ENCODE results near the gene SYT8. TPM values are rescaled to one million over a fixed set of nuclear protein-coding genes. Genes with fewer than 3 reads are reported as not detected.

SYT8 gene
- total and polyA plus RNA-seq, 2 experiments from 2014 or later, result not detected

DNA sequence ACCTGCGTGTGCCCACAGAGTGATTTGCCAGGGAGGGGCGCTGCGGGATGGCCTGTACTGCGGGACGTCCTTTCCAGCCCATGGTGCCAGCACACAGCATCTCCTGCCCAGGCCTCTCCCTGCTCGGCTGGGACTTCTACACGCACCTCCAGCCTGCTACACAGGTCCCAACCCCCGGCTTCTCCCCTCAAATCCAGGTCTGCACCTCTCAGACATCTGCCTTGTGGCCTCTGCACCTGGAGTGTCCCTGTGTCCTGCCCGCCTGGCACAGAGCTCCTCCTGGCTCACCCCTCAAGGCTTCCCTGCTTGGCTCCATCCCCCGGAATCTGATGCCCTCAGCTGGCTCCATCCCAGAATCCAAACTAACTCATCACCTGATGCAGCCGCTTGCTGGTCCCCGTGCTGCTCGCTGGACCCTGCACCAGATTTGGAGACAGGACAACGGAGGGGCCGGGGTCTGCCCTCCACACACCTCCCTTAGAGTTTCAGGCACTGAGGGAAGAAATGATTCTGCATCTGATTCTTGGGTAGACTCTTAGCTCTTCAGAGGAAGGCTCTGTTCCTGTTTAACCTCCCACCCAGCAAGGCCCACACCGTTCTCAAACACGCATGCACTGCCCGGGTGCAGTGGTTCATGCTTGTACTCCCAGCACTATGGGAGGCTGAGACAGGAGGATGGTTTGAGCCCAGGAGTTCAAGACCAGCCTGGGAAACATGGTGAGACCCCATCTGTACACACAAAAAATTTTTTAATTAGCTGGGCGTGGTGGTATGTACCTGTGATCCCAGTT is 14.0 kb downstream of the SYT8 start:
- Mint-ChIP-seq H3K36me3 (ENCODE audit: low read depth) (no peaks in the 10 kb centered on the region), H3K27me3 (ENCODE audit: insufficient read depth, low read depth, poor library complexity) (peaks cover 12% of the 10 kb centered on the region), H3K9me3 (no peaks in the 10 kb centered on the region; the same call in 2 of the 3 replicates), H3K4me1 (no peaks in the 10 kb centered on the region), H3K4me3 (no peak overlapping the region), H3K27ac (no peak overlapping the region)
- H4K20me1 ChIP-seq (replicated peaks; ENCODE audit: insufficient read depth), result no peaks in the 10 kb centered on the region
- H2AFZ ChIP-seq, result no peak overlapping the region
- no peaks in the 10 kb centered on the region for H3K36me3 ChIP-seq (ENCODE audit: insufficient read depth)
- no peaks in the 10 kb centered on the region for H3K79me2 ChIP-seq (replicated peaks; ENCODE audit: insufficient read depth)
- no peak overlapping the region for H3K27ac ChIP-seq (ENCODE audit: low read depth)
- no peak for DNase-seq (ENCODE audit: low spot score)
- no peaks in the 10 kb centered on the region for H3K27me3 ChIP-seq (ENCODE audit: insufficient read depth)
- H3K9me2 ChIP-seq (ENCODE audit: insufficient read depth), result no peaks in the 10 kb centered on the region
- no peak for ATAC-seq
- no peaks in the 10 kb centered on the region for H3K4me1 ChIP-seq (ENCODE audit: insufficient read depth)
- H3F3A ChIP-seq (replicated peaks; ENCODE audit: low read depth), result no peaks in the 10 kb centered on the region
- TF ChIP-seq, protein P1, sequence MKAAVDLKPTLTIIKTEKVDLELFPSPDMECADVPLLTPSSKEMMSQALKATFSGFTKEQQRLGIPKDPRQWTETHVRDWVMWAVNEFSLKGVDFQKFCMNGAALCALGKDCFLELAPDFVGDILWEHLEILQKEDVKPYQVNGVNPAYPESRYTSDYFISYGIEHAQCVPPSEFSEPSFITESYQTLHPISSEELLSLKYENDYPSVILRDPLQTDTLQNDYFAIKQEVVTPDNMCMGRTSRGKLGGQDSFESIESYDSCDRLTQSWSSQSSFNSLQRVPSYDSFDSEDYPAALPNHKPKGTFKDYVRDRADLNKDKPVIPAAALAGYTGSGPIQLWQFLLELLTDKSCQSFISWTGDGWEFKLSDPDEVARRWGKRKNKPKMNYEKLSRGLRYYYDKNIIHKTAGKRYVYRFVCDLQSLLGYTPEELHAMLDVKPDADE (IDR thresholded peaks at IDR 0.05), result no peak
- TF ChIP-seq JUNB (IDR thresholded peaks at IDR 0.05; ENCODE audit: unreplicated experiment) (no peak), STAT1 (IDR thresholded peaks at IDR 0.05; ENCODE audit: unreplicated experiment) (no peak), ZNF331 (CRISPR knock-in tag; IDR thresholded peaks at IDR 0.05; ENCODE audit: low read depth) (no peak), ZNF114 (CRISPR knock-in tag; IDR thresholded peaks at IDR 0.05) (no peak), POLR2AphosphoS5 (IDR thresholded peaks at IDR 0.05; ENCODE audit: low read depth) (no peak), CREB1 (CRISPR knock-in tag; IDR thresholded peaks at IDR 0.05; ENCODE audit: low read depth) (no peak), ZNF462 (CRISPR knock-in tag; IDR thresholded peaks at IDR 0.05) (no peak), EZH2 (IDR thresholded peaks at IDR 0.05; ENCODE audit: low read depth, unreplicated experiment) (no peak), EZH2phosphoT487 (IDR thresholded peaks at IDR 0.05; ENCODE audit: unreplicated experiment) (no peak)
- TF ChIP-seq, protein P2, sequence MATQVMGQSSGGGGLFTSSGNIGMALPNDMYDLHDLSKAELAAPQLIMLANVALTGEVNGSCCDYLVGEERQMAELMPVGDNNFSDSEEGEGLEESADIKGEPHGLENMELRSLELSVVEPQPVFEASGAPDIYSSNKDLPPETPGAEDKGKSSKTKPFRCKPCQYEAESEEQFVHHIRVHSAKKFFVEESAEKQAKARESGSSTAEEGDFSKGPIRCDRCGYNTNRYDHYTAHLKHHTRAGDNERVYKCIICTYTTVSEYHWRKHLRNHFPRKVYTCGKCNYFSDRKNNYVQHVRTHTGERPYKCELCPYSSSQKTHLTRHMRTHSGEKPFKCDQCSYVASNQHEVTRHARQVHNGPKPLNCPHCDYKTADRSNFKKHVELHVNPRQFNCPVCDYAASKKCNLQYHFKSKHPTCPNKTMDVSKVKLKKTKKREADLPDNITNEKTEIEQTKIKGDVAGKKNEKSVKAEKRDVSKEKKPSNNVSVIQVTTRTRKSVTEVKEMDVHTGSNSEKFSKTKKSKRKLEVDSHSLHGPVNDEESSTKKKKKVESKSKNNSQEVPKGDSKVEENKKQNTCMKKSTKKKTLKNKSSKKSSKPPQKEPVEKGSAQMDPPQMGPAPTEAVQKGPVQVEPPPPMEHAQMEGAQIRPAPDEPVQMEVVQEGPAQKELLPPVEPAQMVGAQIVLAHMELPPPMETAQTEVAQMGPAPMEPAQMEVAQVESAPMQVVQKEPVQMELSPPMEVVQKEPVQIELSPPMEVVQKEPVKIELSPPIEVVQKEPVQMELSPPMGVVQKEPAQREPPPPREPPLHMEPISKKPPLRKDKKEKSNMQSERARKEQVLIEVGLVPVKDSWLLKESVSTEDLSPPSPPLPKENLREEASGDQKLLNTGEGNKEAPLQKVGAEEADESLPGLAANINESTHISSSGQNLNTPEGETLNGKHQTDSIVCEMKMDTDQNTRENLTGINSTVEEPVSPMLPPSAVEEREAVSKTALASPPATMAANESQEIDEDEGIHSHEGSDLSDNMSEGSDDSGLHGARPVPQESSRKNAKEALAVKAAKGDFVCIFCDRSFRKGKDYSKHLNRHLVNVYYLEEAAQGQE (IDR thresholded peaks at IDR 0.05; ENCODE audit: unreplicated experiment), result no peak
- no peak overlapping the region for H3K4me3 ChIP-seq
- no peak overlapping the region for H3K4me2 ChIP-seq

Measured in GM23338 (cell line).